Loucy (cell line): Measurements from ENCODE around the gene SGMS2.
"Not testable (repeated sequence)": the region's sequence is repeated elsewhere in the genome, so short reads cannot be mapped to it uniquely, and the experiment has no call there.

ENCODE experiments used
- H2AFZ ChIP-seq: fragments of 200-600 bp; sonication (generic); 2 replicates; pipeline ENCODE4 v1.6.0; 2016; ENCODE audit warnings: antibody characterized with exemption, mild to moderate bottlenecking, low read length, moderate library complexity
- H3F3A ChIP-seq: fragments of 200-600 bp; 2 replicates; pipeline ENCODE4 v1.6.0; 2016; ENCODE audit warnings: antibody characterized with exemption, low read depth, mild to moderate bottlenecking
- H3K27me3 ChIP-seq: fragments of 200-600 bp; sonication (generic); 2 replicates; pipeline ENCODE4 v1.6.1; 2014; ENCODE audit warnings: low read length, mild to moderate bottlenecking; ENCODE audit not compliant: insufficient read depth, poor library complexity, severe bottlenecking
- H3K36me3 ChIP-seq: fragments of 200-600 bp; sonication (generic); 2 replicates; pipeline ENCODE4 v1.6.1; 2016; ENCODE audit warnings: low read length; ENCODE audit not compliant: insufficient read depth
- H3K4me1 ChIP-seq: fragments of 200-600 bp; sonication (generic); 2 replicates; pipeline ENCODE4 v1.5.1; 2014; ENCODE audit warnings: low read length, mild to moderate bottlenecking; ENCODE audit not compliant: insufficient read depth, poor library complexity, severe bottlenecking
- H3K4me2 ChIP-seq: fragments of 200-600 bp; sonication (generic); 2 replicates; pipeline ENCODE4 v1.6.0; 2014; ENCODE audit warnings: antibody characterized with exemption, low read length, low read depth, mild to moderate bottlenecking; ENCODE audit not compliant: poor library complexity, severe bottlenecking
- H3K4me3 ChIP-seq: fragments of 200-600 bp; sonication (generic); 2 replicates; pipeline ENCODE4 v1.5.1; 2014; ENCODE audit warnings: low read length, mild to moderate bottlenecking, mixed read lengths; ENCODE audit not compliant: poor library complexity, severe bottlenecking
- H3K79me2 ChIP-seq: fragments of 200-600 bp; sonication (generic); 2 replicates; pipeline ENCODE4 v1.6.1; 2014; ENCODE audit warnings: low read length; ENCODE audit not compliant: insufficient read depth
- H3K9ac ChIP-seq: fragments of 200-600 bp; sonication (generic); 2 replicates; pipeline ENCODE4 v1.6.0; 2014; ENCODE audit warnings: mild to moderate bottlenecking, low read depth, low read length, moderate library complexity; ENCODE audit not compliant: poor library complexity, severe bottlenecking
- H3K9me2 ChIP-seq: fragments of 200-600 bp; sonication (generic); replicated peaks from 2 replicates; pipeline ENCODE4 v1.6.1; 2016; ENCODE audit warnings: low read depth, low read length, mixed read lengths
- H3K9me3 ChIP-seq: fragments of 200-600 bp; sonication (generic); 2 replicates; pipeline ENCODE4 v1.6.1; 2014; ENCODE audit warnings: mild to moderate bottlenecking, antibody characterized with exemption, low read length, low read depth; ENCODE audit not compliant: insufficient read depth
- H4K20me1 ChIP-seq: fragments of 200-600 bp; sonication (generic); 2 replicates; pipeline ENCODE4 v1.6.0; 2014; ENCODE audit warnings: antibody characterized with exemption, low read length, mild to moderate bottlenecking; ENCODE audit not compliant: insufficient read depth, poor library complexity, severe bottlenecking
- CTCF ChIP-seq: fragments of 200-600 bp; sonication (generic); conservative IDR thresholded peaks from 2 replicates; pipeline ENCODE4 v1.5.1; 2014; ENCODE audit warnings: mild to moderate bottlenecking, antibody characterized with exemption, low read length
- EZH2phosphoT487 ChIP-seq: fragments of 200-600 bp; IDR thresholded peaks from 2 replicates; pipeline ENCODE4 v1.6.1; 2018; ENCODE audit warnings: antibody characterized with exemption, mild to moderate bottlenecking, moderate library complexity, borderline replicate concordance

The SGMS2 gene

GRCh38 chr4:107922486-107923473 is 98.0 kb downstream of the SGMS2 start:
- H3K4me1 ChIP-seq, result no peaks in the 10 kb centered on the region
- H3K9me2 ChIP-seq, result no peaks in the 10 kb centered on the region
- H3K9ac ChIP-seq, result no peak overlapping the region
- no peaks in the 10 kb centered on the region for H3K79me2 ChIP-seq
- H3K27me3 ChIP-seq, result no peaks in the 10 kb centered on the region
- H3K4me3 ChIP-seq, result no peak overlapping the region
- no peaks in the 10 kb centered on the region for H4K20me1 ChIP-seq
- H3K9me3 ChIP-seq, result 0 out of 2 replicates have a peak, but pooled peaks cover 3% of the 10 kb centered on the region
- H3F3A ChIP-seq, result peaks cover 3% of the 10 kb centered on the region; the same call in 1 of the 2 replicates
- no peaks in the 10 kb centered on the region for H3K36me3 ChIP-seq
- H2AFZ ChIP-seq, result no peak overlapping the region
- TF ChIP-seq EZH2phosphoT487 (no peak), CTCF (no peak)
- no peak overlapping the region for H3K4me2 ChIP-seq

- not testable (repeated sequence) for H3K9me3 ChIP-seq, H3K9me2 ChIP-seq, H3F3A ChIP-seq, H3K36me3 ChIP-seq, H4K20me1 ChIP-seq, H3K27me3 ChIP-seq, H3K4me2 ChIP-seq, H3K79me2 ChIP-seq, H3K4me1 ChIP-seq, H2AFZ ChIP-seq, H3K4me3 ChIP-seq, H3K9ac ChIP-seq
Observed at GRCh38 chr4:107925713-107926112, 101.0 kb downstream of the SGMS2 start.

DNA sequence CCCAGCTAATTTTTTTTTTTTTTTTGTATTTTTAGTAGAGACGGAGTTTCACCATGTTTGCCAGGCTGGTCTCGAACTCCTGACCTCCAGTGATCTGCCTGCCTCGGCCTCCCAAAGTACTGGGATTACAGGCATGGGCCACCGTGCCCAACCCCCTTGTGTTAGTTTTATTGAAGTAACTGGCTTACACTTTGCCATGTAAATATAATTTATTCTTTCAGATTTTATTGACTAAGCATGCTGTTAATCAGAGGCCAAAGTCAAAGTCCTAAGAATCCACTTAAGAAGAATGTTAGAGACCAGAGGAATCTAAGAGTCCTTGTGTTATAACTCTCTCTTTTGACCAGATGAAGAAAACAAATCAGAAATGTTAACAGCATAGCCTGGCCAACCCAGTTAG is 102.1 kb downstream of the SGMS2 start:
- H3K9me3 ChIP-seq, H3K4me2 ChIP-seq, H3K36me3 ChIP-seq, H4K20me1 ChIP-seq, H3K4me3 ChIP-seq, H3K9me2 ChIP-seq, H3K4me1 ChIP-seq, H3F3A ChIP-seq, H3K79me2 ChIP-seq, H3K9ac ChIP-seq, H3K27me3 ChIP-seq, H2AFZ ChIP-seq: not testable (repeated sequence)

- Histone ChIP-seq H3K4me1 (peaks cover 16% of the 10 kb centered on the region), H3K9me2 (no peaks in the 10 kb centered on the region), H3F3A (peaks cover 3% of the 10 kb centered on the region; the same call in 1 of the 2 replicates), H3K9ac (peak within 1 kb of the TSS; percentile 55), H3K27me3 (no peaks in the 10 kb centered on the region), H3K79me2 (no peaks in the 10 kb centered on the region), H4K20me1 (no peaks in the 10 kb centered on the region), H2AFZ (peak within 1 kb of the TSS; percentile 94), H3K4me3 (peak within 1 kb of the TSS; percentile 80), H3K36me3 (no peaks in the 10 kb centered on the region), H3K9me3 (no peaks in the 10 kb centered on the region), H3K4me2 (peak within 1 kb of the TSS; percentile 78)
- TF ChIP-seq CTCF, result no peak; the same call in 1 of the 2 replicates
- TF ChIP-seq EZH2phosphoT487, result no peak
Observed at GRCh38 chr4:107930821-107931774, 106.4 kb downstream of the SGMS2 start, which contains the start of gene CYP2U1. TSS of gene CYP2U1 (plus strand) at chr4:107931549. CDS start at chr4:107931644, 95 bp downstream.
